SW480 (cell line): ENCODE data around the gene ADAMTSL1.
"Not testable (repeated sequence)": the region's sequence is repeated elsewhere in the genome, so short reads cannot be mapped to it uniquely, and the experiment has no call there.

Experiments
- DNase-seq: peaks from one replicate; pipeline ENCODE4 v3.0.0-alpha.2; 2016; ENCODE audit warnings: low spot score

The ADAMTSL1 gene

GRCh38 chr9:18907927-18908625 is 434.1 kb downstream of the ADAMTSL1 start:
- no peak for DNase-seq

DNA sequence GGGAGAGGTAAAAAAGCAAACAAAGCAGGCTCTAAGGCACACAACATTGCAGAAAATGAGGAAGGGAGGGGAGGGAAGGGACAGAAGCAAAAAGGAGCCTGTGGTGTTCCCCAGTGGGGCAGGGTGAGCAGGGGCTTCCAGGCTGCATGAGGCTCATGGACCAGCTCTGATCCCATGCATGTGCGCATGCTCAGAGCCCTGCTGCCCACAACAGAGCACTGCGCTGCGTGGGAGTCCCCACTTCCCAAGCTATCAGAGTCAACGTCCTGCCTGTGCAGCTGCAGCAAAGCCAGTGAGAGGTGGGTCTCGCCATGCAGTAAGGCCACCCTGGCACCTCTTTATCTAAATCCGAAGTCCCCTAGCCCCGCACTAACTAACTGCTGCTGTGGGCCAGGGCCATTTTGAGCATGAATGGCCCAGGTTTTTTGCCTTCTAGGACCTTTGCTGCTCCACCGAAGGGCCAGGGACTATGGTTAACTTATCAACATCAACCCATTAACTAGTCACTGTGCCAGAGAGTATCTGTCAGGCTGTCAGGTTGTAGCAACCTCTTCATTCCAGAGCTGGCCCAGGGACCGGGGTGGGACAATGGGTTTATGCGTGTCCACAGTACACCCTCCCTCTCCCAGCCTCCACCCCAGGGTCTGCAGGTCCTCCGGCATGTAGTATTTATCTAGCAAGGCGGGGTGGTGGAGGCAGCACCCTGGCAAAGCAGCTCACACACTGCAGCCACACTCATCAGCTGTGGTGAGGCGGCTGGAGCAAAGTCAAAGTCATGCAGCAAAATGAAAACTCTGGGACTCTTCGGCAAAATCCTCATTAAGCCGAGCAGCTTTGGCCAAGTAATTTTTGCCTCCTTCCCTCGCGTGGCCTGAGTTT is 435.4 kb downstream of the ADAMTSL1 start:
- DNase-seq = no peak

DNA sequence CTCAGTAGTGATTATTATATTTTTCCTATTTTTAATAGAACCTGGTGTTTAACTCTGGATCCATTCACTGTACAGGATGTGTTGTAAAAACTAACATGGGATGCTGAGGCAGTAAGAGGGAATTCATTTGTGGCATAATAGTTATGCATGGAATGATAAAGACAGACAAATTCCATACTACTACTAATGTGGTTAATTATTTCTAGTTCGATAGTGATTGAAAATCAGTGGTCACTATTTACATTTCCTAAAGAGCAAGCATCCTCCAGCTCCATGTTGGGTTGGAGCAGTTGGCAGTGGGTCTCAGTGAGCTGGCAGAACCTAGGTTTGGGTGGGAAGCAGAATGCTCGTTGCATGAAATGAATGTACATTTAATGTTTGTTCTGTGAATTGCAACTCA is 436.5 kb downstream of the ADAMTSL1 start:
- no peak for DNase-seq

- no peak for DNase-seq
Observed at GRCh38 chr9:18910916-18911315, 437.0 kb downstream of the ADAMTSL1 start.

- DNase-seq = no peak
Observed at GRCh38 chr9:18911714-18912342, 437.9 kb downstream of the ADAMTSL1 start.

- DNase-seq = no peak
Observed at GRCh38 chr9:18920141-18921084, 446.5 kb downstream of the ADAMTSL1 start.

GRCh38 chr9:18921366-18922075 is 447.6 kb downstream of the ADAMTSL1 start:
- no peak for DNase-seq

DNA sequence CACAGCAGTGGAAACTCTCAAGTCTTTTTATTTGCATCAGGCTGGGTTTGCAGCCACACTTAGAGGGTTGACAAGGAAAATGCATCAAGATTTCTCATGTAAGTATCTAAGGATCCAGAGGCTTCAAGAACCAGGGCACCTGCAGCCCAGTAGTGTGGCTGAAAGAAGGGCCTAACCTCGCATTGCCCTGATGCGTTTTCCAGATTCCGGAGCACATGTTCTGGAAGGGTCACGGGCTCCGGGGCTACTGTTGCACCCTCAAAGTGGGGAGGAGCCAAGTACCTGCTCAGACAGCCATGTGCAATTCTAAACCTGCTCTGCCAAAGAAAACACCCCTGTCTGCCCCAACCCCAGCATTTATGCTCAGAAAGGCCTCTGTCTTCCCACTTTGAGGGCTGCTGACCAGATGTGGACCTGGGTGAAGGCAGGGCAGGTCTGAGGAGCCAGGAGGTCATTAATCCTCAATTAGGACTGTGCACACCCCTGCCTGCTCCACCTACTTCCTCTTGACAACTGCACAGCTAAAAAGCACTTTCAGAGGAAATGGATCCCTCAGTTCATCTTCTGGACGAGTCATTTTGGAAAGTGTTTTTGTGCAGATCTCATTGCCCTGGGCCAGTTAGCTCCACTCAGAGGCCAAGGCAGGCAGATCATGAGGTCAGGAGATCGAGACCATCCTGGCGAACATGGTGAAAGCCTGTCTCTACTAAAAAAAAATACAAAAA is 448.4 kb downstream of the ADAMTSL1 start:
- DNase-seq = no peak

DNA sequence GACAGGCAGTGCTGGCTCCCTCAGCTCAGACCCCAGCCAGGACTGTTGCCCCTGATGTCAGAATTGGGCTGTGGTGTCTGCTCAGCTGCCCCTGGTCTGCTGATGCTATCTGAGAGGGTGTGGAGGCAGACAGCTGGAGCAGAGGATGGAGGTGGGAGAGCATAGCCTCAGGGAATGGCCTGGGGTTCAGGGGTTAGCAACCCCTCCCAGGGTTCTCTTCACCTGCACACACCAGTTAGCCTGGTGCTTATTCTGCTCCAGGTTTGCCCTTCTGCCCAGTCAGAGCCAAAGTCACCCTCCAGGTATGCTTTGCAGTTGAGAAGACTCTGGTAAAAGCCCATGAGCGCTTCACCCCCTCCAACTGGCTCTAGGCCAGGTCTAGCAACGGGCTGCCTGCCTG is 449.2 kb downstream of the ADAMTSL1 start:
- DNase-seq = no peak

DNA sequence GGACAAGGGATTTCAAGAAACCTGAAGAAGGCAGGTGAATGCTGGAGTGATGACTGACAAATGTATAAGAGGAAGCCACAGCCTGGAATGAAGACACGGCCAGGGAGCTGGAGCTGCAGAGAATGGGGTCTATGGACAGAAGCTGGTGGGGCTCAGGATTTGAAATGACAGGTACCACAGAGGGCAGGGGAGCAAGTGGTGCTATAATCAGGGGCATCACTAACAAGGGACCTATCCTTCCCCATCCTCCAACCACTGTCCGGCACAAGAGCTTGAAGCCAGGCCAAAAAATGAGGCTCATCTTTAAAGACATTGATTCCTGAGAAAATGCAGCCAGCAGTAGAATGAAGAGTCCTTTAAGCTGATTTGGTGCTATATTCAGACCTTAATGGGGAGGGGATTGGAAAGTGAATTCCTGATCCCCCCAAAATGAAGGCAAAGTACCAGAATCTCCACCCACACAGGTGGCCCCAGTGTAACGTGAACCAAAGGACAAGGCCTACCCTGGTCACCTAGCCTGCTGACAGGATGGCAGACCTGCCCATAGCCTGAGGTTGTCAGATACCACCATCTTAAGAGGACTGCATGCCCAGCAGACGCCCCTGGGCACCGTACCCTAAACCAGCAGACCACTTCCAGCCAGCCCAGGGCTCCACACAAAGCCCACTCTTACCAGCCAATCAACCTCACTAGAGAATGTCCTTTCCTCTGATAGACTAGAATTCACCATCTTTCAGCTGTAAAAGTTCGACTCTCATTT is 449.9 kb downstream of the ADAMTSL1 start:
- no peak for DNase-seq

DNA sequence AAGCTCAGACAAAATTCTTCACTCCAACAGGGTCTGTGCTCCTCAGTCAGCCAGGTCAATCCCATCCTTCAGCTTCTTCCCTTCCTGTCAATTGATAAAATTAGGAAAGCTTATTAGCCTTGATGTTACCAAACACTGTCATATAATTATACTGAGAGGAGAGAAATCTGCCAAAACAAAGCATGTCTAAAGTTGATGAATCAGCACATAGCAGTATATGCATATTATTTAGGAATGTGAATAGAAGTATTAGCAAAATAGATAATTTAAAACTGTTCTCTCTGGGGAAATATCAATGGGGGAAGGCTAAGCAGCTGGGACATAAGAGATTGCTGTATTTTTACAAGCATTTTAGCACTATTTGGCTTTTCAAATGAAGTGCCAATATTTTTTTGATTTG is 451.9 kb downstream of the ADAMTSL1 start:
- no peak for DNase-seq

DNA sequence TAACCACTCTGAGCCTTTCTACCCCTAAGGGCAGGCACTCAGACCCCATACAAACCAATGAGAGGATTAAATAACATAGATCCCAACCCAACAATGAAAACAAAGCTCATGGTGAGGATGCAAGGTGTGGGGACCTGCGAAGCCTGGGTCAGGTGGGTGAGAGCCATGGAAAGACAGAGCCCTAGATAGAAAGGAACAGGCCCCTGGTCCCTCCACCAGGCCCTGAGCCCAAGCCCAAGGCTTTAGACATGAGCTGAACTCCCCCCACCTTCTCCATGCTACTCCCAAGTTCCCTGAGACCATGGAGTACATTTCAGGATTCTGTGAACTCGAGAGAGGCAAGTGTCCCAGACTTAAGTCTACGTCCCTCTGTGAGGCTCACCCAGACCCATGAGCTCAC is 452.6 kb downstream of the ADAMTSL1 start:
- DNase-seq = no peak

GRCh38 chr9:18928711-18929110 is 454.8 kb downstream of the ADAMTSL1 start:
- no peak for DNase-seq

- not testable (repeated sequence) for DNase-seq
Observed at GRCh38 chr9:18930611-18931010, 456.7 kb downstream of the ADAMTSL1 start.

DNA sequence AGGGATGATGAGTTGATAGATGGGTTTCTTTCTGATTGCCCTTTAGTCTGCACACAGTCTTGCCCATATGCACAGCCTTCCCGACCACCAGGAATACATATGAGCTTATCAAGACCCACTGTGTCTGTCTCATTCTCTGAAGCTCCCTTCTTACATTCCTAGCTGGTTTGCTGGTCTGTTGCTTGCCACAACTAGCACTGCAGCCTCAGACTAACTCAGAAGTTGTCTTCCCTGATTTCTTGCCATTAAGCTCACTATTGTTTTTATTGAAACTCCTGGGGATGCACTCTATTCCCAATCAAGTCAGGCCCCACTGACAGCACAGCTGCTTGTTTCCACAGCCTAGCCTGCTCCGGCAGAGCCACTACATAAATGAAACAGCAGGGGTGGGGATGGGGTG is 461.6 kb downstream of the ADAMTSL1 start:
- DNase-seq = no peak

DNA sequence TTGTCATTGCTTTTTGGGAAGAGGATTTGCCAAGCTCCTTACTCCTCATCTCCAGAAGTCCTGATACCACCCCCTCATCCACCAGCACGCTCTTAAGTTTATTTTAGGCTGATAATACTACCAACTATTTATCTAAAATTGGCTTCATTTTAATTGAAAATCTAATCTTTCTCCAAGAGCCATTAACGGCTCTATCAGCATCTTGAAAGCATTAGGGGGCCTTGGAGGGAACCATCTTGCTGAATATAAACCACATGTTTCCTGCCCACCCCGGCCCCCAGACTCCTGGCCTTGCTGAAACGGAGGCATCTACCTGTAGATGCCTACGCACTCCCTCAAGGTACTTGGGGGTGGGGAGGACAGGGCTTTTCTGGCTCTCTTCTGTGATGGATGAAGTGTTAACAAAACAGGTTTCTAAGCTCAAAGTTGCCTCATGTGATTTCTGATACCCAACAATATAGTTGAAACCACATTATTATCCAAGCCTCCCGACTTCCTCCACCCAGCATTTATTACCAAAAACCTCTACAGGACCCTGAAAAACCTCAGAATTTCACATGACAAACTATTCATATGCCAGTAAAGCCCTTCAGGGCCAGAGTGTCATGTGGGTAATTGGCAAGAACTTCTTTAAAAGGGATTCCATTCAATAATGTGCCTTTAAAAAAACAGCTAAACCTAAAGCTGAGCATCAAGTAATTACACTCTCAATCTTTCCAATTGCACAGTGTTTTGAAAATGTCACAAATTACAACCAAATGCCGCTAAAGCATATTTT is 462.3 kb downstream of the ADAMTSL1 start:
- no peak for DNase-seq

DNA sequence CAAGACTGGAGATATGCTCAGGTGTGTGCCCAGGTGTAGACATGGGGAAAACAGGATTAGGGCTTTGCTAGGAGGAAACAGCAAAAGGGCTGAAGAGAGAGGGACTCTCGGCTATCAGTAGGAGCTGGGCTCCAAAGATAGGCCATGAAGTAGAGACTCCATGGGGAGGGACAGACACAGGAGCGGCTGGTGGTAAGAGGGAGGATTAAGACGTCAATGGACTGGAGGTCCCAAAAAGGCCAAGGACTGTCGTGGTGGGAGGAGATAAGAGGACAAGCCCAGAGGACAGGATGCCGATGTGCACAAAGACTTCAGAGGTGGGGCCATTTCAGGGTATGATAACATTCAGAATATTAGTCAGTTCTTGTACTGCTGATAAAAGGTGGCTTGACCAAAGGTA is 466.0 kb downstream of the ADAMTSL1 start:
- DNase-seq = no peak

DNA sequence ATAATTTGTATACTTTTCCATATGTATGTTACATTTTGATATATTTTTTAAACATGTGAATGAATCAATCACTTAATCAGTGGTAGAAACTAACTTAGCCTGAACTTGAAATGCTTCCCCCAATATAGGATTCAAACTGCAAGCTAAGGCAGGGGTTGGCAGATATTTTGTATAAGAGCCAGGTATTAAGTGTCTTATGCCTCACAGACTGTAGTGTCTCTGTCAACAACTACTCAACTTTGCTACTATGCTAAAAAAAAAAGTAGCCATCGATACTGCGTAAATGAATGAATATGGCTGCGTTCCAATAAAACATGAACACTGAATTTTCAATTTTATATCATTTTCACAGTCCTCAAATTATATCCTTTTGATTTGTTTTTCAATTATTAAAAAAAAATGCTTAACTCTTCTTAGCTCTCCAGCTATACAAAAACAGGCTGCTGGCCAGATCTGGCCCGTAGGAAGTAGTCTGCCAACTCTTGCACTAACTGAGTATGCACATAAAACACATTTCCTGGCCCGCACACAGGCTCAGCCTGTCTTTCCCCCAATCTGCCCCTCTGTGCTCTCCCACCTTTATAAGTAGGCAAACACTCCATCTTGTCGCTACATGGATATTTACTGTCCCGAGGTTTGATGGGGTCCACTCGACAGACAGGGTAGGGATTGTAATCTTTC is 467.2 kb downstream of the ADAMTSL1 start:
- no peak for DNase-seq
